ENCODE results near the gene ZNF304.
"Not testable (repeated sequence)": the region's sequence is repeated elsewhere in the genome, so short reads cannot be mapped to it uniquely, and the experiment has no call there.

The ZNF304 gene

DNA sequence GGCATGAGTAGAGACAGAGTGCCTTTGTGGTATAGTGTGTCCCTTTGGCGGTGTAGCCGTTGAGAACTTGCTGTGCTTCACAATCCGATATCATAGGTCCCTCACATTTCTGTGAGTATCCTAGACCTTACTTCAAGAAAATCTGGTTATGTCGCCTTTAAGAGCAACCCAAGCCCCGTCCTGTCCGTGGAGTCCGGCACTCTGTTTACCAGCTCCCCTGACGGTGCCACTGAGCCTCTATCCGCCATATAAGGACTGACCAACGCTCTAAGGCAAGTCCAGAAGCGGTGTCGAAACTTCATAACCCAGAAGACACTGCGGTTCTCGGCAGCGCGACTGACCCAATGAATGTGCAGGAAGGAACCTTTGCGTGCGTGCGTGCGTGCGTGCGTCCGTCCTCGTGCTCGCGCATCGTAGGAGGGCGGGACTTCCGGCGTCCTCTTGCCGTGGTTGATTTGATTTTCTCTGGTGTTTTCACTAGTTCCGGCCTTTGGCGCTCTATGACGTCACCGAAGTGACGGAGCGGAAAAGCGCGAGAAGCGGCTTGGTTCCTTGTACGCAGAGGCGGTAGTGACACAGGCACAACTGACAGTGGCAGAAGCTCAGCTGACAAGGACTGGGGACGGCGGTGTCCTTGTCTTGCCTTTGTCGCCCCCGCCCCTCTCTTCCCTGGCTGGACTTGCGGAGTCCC is 12.1 kb downstream of the ZNF304 start, which contains the start of the genes TRAPPC2B and ZNF547:
Gene TRAPPC2B (plus strand): TSS at position 555 of the 691 bp plus-strand sequence. CDS start 1,283 bp downstream, outside the sequence.
Gene ZNF547 (plus strand): TSS at position 555 of the 691 bp plus-strand sequence. CDS start 5,005 bp downstream, outside the sequence.
- DNase-seq, result peak; percentile 100

DNA sequence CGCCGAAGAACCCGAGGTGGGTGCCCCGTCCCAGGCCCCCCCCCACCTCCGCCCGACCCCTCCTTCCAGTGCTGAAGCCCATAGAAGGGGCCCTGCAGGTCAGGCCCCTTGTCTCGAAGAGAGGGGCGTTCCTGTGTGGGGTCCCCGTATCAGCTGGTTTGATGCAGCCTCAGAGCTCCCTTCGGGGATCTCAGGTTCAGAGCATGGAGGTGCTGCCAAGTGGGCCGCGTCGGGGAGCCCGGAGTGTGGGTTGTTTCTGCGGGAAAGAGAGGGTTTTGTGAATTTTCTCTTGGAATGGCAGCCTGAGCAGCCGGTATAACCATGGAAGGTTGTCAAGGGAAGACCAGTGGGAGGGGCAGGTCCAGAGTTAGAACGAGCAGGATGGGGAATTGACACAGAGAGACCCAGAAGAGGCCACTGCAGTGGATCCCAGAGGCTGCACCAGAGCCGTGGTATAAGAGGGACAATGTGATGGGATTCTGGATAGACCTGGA is 12.7 kb downstream of the ZNF304 start:
- no peak for DNase-seq

DNA sequence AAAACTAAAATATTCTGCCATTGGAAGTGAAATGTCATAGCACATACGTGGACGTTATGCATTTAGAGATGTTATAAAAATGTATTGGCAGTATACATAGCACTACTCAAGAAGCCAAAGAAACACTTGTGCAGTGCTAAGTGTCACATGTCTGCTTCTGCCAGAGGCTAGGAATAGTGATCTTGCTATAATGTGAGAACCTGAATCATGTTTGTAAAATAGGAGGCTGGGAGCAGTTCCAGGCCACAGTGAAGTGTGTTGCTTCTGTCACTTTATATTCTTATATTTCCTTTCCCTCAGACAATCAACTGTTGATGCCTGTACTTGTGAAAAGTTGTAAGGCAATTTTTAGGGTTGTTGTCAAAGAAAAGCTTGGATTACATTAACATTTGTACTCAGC is 15.7 kb downstream of the ZNF304 start:
- no peak for DNase-seq

DNA sequence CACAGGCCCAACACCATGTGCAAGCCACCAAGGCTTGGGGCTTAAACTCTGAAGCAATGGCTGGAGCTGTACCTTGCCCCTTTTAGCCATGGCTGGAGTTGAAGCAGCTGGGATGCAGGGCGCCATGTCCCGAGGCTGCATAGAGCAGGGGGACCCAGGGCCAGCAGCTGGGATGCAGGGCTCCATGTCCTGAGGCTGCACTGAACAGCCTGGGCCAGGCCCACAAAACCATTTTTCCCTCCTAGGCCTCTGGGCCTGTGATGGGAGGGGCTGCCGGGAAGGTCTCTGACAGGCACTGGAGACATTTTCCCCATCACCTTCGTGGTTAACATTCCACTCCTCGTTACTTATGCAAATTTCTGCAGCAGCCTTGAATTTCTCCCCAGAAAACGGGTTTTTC is 23.1 kb downstream of the ZNF304 start:
- DNase-seq, result no peak

DNA sequence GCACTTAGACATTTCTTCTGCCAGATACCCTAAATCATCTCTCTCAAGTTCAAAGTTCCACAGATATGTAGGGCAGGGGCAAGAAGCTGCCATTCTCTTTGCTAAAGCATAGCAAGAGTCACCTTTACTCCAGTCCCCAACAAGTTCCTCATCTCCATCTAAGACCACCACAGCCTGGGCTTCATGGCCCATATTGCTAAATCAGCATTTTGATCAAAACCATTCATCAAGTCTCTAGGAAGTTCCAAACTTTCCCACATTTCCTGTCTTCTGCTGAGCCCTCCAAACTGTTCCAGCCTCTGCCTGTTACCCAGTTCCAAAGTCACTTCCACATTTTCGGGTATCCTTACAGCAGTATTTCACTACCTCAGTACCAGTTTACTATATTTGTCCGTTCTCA is 23.6 kb downstream of the ZNF304 start:
- not testable (repeated sequence) for DNase-seq

DNA sequence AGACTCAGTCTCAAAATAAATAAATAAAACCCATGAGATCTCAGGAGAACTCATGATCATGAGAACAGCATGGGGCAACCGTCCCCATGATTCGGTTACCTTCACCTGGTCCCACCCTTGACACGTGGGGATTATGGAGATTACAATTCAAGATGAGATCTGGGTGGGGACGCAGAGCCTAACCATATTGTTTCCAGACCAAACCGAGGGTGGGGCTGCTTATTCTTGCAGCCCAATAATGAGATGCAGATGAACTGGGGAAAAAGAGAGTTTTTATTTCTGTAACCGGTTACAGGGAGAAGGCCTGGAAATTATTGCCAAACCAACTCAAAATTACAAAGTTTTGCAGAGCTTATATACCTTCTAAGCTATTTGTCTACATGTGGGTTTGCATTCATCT is 25.1 kb downstream of the ZNF304 start:
- no peak for DNase-seq

DNA sequence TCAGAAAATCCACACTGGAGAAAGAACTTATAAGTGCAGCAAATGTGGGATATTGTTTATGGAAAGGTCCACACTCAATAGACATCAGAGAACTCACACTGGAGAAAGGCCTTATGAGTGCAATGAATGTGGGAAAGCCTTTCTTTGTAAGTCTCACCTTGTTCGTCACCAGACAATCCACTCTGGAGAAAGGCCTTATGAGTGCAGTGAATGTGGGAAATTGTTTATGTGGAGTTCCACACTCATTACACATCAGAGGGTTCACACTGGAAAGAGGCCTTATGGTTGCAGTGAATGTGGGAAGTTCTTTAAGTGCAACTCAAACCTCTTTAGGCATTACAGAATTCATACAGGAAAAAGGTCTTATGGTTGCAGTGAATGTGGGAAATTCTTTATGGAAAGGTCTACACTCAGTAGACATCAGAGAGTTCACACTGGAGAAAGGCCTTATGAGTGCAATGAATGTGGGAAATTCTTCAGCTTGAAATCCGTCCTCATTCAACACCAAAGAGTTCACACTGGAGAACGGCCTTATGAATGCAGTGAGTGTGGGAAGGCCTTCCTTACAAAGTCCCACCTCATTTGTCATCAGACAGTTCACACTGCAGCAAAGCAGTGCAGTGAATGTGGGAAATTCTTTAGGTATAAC is 26.6 kb downstream of the ZNF304 start:
- DNase-seq, result no peak

DNA sequence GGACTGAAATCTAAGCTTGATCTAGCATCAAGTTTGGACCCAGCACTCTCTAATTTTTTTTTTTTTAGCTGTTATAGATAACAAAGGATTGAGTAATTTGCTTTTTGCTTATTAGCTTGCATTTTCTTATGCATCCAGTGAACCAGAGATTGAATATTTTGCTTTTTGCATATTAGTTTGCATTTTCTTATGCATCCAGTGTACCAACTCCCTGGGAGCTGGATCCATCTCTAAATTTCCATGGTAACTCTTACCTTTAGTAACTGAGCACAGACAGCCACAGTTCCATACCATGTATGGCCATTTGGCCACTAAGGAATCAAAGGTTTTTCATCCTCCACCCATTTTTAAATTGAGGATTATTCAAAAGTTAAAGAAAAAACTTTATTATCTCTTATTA is 29.9 kb downstream of the ZNF304 start:
- DNase-seq, result no peak

DNA sequence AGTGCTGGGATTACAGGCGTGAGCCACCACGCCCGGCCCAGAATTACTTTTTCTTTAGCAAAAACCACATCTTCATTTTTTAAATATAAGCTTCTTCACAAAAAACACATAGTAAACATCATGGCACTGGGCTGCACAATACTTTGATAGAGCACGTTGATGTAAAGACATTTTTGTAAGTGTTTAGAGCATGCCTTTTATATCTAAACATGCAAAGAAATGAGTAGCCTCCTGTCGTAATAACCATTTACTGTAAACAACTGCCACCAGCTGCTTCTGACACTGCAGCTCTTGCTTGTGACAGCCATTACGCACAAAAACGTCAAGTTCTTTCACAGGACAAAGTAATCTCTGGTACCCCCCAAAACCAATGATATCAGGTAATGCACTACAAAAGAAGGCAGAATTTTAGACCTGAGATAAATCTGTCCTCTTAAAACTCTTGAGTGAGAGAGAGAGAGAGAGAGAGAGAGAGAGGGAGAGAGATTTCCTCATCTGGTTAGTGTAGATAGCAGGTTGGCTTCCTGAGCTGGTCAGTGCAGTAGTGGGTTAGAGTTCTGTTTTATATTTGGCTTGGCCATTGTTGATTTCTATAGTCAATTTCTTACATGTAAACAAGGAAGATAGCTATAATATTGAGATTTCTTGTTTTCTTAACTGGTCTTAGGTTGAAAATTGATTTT is 31.9 kb downstream of the ZNF304 start:
- DNase-seq, result no peak

DNA sequence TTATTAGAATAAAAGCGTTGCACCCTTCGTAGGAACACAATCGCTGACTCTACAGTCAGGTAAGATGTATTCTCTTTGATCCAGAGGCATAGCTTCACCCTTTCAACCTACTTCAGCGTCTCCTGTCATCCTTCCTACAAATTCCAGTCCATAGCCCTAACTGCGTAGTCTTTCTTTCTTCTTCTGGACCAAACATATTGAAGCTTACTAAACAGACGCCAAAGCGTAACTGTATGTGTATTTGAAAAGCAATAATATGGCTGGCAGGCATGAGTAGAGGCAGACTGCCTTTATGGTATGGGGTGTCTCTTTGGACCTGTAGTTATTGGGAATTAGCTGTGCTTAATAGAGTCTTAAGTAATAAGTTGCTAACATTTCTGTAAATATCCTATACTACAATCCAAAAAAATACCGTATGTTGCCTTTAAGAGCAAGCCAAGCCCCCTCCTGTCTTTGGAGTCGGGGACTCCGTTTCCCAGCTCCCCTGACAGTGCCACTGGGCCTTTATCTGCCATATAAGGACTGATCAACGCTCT is 38.2 kb downstream of the ZNF304 start:
- DNase-seq, result no peak

DNA sequence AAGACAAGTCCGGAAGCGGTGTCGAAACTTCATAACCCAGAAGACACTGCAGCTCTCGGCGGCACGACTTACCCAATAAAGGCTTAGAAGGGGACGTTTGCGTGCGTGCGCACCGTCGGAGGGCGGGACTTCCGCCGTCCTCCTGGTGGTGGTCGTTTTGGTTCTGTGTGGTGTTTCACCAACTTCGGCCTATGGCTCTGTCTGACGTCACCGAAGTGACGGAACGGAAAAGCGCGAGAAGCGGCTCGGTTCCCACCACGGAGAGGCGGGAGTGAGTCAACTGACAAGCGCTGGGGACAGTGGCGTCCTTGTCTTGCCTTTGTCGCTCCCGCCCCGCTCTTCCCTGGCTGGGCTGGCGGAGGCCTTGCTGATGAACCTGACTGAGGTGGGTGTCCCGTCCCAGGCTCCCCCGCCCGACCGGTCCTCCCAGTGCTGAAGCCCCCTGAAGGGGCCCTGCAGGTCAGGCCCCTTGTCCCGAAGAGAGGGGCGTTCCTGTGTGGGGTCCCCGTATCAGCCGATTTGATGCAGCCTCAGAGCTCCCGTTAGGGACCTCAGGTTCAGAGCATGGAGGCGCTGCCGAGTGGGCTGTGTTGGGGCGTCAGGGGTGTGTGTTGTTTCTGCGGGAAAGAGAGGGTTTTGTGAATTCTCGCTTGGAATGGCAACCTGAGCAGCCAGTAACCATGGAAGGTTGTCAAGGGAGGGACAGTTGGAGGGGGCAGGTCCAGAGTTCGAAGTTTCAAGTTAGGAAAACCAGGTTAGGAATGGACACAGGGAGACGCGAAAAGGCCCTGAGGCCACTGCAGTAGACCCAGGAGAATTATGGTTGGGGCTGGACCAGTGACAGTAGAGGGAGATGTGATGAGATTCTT is 38.9 kb downstream of the ZNF304 start, which contains the start of gene ZNF548:
Gene ZNF548 (plus strand): TSS at position 125 of the 869 bp plus-strand sequence. CDS start 246 bp downstream, at position 371.
- peak; percentile 98 for DNase-seq

DNA sequence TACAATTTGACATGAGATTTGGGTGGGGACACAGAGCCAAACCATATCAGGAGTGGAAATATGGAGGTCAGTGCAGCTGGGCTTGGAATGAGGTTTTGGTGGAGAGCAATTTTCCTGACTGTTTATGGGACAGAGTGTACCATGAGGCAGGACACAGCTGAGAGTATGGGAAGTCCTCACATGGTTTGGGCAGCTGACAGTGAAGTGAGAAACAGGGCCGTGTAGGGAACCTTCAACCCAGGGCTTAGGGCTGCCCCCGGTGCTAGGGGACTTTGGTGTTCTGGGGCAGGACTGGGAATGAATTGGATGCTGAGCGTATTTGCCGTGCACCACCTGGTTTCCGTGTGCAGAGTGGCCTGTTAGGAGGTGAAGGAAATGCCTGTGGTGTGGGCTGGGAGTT is 44.6 kb downstream of the ZNF304 start:
- no peak for DNase-seq

DNA sequence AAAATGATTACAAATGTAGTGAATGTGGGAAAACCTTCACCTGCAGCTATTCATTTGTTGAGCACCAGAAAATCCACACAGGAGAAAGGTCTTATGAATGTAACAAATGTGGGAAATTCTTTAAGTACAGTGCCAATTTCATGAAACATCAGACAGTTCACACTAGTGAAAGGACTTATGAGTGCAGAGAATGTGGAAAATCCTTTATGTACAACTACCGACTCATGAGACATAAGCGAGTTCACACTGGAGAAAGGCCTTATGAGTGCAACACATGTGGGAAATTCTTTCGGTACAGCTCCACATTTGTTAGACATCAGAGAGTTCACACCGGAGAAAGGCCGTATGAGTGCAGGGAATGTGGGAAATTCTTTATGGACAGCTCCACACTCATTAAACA is 47.8 kb downstream of the ZNF304 start:
- DNase-seq, result no peak

DNA sequence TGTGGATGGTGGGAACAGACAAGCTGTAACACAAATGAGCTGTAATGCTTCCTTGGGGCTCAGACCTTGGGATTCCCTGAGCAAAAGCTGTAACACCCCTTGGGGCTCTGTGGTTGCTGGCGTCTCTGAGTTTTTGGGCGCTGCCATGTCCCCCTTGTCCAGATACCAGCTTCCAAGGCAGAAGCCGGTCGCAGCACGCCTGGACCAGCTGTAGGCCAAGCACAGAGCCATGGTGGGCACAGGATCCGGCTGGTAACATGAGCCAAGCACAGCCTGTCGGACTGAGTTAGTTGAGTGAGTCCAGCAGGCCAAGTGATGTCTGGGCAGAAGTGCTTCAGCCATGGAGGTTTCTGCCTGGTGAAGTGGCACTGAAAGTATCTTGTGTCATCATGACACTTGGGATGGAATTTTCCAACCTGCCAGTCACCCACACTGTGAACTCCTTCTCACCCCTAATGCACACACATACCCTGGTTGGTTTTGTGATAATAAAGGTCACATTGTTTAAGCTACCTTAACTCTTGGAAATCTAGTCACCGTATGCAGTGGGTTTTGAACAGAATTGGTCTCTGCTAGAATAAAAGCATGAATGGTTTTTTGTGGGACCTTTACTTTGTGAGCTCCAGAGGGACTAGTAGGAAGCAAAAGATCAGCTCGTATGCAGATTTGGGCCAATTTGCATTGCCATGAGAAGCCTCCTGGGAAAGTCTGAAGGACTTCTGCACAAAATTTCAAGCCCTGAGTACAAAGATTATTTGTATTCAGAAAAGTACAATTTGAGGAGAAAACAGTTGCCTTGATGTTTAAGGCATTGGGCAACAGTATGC is 52.9 kb downstream of the ZNF304 start:
- DNase-seq, result no peak

DNA sequence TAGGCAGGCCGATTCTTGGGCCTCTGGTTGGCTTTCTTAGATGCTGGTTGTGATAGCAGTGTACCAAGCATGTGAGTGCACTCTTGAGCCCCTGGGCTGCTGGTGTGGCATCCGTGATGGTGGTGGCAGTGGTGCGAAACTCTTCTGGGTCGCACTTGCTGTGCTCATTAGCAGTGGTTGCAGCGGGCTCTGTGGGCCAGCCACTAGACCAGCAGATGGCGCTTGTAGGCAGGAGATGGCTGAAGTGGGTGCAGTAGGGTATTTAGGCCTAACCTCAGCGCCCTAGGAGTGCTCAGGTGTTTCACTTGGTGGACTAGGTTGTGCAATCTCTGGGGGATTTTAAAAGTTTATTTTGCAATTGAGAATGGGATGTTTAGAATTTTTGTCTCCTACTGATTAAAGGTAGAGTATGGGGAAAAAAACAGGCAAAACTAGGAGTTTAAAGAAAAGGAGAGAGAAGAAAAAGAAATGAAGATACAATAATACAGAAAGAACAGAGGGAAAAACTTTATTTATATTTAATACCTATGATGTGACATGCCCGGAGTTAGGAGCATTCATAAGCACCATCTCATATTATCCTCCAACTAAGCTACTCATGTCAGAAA is 55.5 kb downstream of the ZNF304 start:
- peak; percentile 24 to 46 for DNase-seq
